Endothelial cell (in vitro differentiated cells): ENCODE data around the gene BTBD18. TPM values are rescaled to one million over a fixed set of nuclear protein-coding genes. Genes with fewer than 3 reads are reported as not detected.

Experiments
- DNase-seq: peaks from one replicate; pipeline ENCODE4 v3.0.0; 2021; ENCODE audit warnings: low spot score
- H3K27ac Mint-ChIP-seq: one replicate; pipeline ENCODE4 v1.8.0; 2021; ENCODE audit warnings: mixed read lengths, inconsistent platforms; ENCODE audit not compliant: unreplicated experiment
- H3K27me3 Mint-ChIP-seq: one replicate; pipeline ENCODE4 v1.8.0; 2021; ENCODE audit warnings: mild to moderate bottlenecking, moderate library complexity, mixed read lengths, inconsistent platforms; ENCODE audit not compliant: unreplicated experiment
- H3K36me3 Mint-ChIP-seq: one replicate; pipeline ENCODE4 v1.8.0; 2021; ENCODE audit warnings: mild to moderate bottlenecking, low read depth, mixed read lengths, inconsistent platforms; ENCODE audit not compliant: unreplicated experiment
- H3K4me1 Mint-ChIP-seq: one replicate; pipeline ENCODE4 v1.8.0; 2021; ENCODE audit warnings: mild to moderate bottlenecking, mixed read lengths, inconsistent platforms; ENCODE audit not compliant: unreplicated experiment
- H3K4me3 Mint-ChIP-seq: one replicate; pipeline ENCODE4 v1.8.0; 2021; ENCODE audit warnings: mild to moderate bottlenecking, mixed read lengths, inconsistent platforms; ENCODE audit not compliant: unreplicated experiment
- H3K9me3 Mint-ChIP-seq: one replicate; pipeline ENCODE4 v1.8.0; 2021; ENCODE audit warnings: mixed read lengths, inconsistent platforms; ENCODE audit not compliant: unreplicated experiment
- total RNA-seq: library from RNA; stranded (reverse); fragmentation: NEBNext Ultra II Directional; extraction: Animal tissue kit (Norgen Biotek cat#: 25700); gene quantifications from one replicate; pipeline ENCODE4 v1.2.1, GENCODE V29; 2021; ENCODE audit not compliant: unreplicated experiment
- TF ChIP-seq, protein P1 (sequence below): fragments of 200-600 bp; sonication (generic); IDR thresholded peaks from one replicate; pipeline ENCODE4 v1.5.0; 2021; ENCODE audit warnings: antibody characterized with exemption; ENCODE audit not compliant: unreplicated experiment

The BTBD18 gene
- total RNA-seq, 1 donor from 2014 or later = not detected

GRCh38 chr11:57793351-57794115, 41.9 kb upstream of the BTBD18 start:
- Mint-ChIP-seq H3K4me1 (peaks cover 53% of the 10 kb centered on the region), H3K9me3 (no peaks in the 10 kb centered on the region), H3K27me3 (peaks cover 4% of the 10 kb centered on the region), H3K36me3 (peaks cover 55% of the 10 kb centered on the region), H3K4me3 (peak overlapping the region; percentile 68), H3K27ac (peak overlapping the region; percentile 85)
- no peak for DNase-seq
- TF ChIP-seq, protein P1, sequence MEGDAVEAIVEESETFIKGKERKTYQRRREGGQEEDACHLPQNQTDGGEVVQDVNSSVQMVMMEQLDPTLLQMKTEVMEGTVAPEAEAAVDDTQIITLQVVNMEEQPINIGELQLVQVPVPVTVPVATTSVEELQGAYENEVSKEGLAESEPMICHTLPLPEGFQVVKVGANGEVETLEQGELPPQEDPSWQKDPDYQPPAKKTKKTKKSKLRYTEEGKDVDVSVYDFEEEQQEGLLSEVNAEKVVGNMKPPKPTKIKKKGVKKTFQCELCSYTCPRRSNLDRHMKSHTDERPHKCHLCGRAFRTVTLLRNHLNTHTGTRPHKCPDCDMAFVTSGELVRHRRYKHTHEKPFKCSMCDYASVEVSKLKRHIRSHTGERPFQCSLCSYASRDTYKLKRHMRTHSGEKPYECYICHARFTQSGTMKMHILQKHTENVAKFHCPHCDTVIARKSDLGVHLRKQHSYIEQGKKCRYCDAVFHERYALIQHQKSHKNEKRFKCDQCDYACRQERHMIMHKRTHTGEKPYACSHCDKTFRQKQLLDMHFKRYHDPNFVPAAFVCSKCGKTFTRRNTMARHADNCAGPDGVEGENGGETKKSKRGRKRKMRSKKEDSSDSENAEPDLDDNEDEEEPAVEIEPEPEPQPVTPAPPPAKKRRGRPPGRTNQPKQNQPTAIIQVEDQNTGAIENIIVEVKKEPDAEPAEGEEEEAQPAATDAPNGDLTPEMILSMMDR = no peak

DNA sequence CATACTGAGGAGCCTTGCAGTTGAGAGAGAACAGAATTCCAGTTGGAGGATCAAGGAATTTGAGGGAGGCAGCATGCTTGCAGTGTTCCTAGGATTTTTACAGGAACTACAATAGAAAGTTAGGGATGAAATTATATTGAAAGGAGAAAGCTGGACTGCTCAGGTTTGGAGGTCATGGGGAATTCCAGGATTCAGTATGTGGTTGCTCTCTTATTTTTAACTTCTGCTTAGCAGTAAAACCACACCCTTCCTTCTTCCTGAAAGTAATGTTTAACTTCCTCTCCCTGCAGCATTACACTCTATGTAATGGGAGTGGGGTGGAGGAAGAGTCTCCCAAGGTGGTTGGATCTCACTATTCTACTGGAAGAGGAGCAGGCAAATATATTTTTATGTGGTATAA, 41.3 kb upstream of the BTBD18 start:
- H3K9me3 Mint-ChIP-seq = no peaks in the 10 kb centered on the region
- TF ChIP-seq, protein P1 = no peak
- H3K27me3 Mint-ChIP-seq = peaks cover 4% of the 10 kb centered on the region
- DNase-seq = no peak
- H3K4me3 Mint-ChIP-seq = peak overlapping the region; percentile 68
- peaks cover 53% of the 10 kb centered on the region for H3K4me1 Mint-ChIP-seq
- H3K27ac Mint-ChIP-seq = peak overlapping the region; percentile 85
- H3K36me3 Mint-ChIP-seq = peaks cover 49% of the 10 kb centered on the region

DNA sequence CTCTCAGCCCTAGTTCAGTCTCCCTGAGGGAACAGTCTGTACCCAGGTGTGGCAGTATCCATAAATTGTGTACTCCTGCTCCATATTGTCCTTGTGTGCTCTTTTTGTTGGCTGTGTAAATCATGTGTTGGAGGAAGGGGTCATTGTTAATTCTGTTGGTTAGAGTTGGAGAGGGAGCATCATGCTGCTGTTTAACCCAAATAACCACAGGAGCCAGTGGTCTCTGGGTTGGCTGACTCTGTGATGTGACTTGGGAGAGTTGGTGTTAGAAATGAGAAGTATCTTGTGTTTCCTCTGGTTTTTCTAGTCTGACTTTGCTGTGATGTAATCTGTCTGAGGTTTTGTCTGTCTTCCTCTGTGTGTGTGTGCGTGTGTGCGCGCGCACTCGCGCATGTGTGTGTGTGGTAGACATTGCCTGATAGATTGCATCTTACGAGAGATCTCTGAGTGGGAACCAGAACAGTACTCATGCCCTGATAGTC, 40.5 kb upstream of the BTBD18 start:
- peak overlapping the region; percentile 70 for H3K4me3 Mint-ChIP-seq
- TF ChIP-seq, protein P1 = no peak
- H3K27me3 Mint-ChIP-seq = peaks cover 5% of the 10 kb centered on the region
- peaks cover 59% of the 10 kb centered on the region for H3K4me1 Mint-ChIP-seq
- H3K9me3 Mint-ChIP-seq = no peaks in the 10 kb centered on the region
- no peak for DNase-seq
- H3K27ac Mint-ChIP-seq = peak overlapping the region; percentile 95
- peaks cover 47% of the 10 kb centered on the region for H3K36me3 Mint-ChIP-seq

- H3K36me3 Mint-ChIP-seq = peaks cover 44% of the 10 kb centered on the region
- H3K27me3 Mint-ChIP-seq = peaks cover 5% of the 10 kb centered on the region
- peaks cover 65% of the 10 kb centered on the region for H3K4me1 Mint-ChIP-seq
- no peaks in the 10 kb centered on the region for H3K9me3 Mint-ChIP-seq
- DNase-seq = no peak
- H3K4me3 Mint-ChIP-seq = no peak overlapping the region
- TF ChIP-seq, protein P1 = no peak
- H3K27ac Mint-ChIP-seq = peak overlapping the region; percentile 58
Measured at GRCh38 chr11:57791321-57792059, 39.9 kb upstream of the BTBD18 start.
